Measurements from ENCODE around the gene MACROH2A2. TPM values are rescaled to one million over a fixed set of nuclear protein-coding genes. Genes with fewer than 3 reads are reported as not detected.

Gene MACROH2A2
- total and polyA plus RNA-seq, 10 of the 15 experiments (the other 5 are each of a cell fraction or from before 2014, with no cell fraction given): 0.14 to 0.24 TPM; not detected in 8

- Histone ChIP-seq H3K9ac (ENCODE audit: control insufficient read depth, insufficient read depth, low read length) (no peak overlapping the region), H3K4me1 (ENCODE audit: control insufficient read depth, insufficient read depth, low read length) (no peaks in the 10 kb centered on the region), H3K79me2 (ENCODE audit: control insufficient read depth, insufficient read depth, low read length) (no peaks in the 10 kb centered on the region), H3K36me3 (ENCODE audit: control insufficient read depth in 2 of 2, insufficient read depth in 2 of 2, low read length in 1 of 2) (no peaks in the 10 kb centered on the region), H3K4me2 (ENCODE audit: control insufficient read depth, insufficient read depth) (no peak overlapping the region), H3K4me3 (no peak overlapping the region), H3K9me3 (replicated peaks; ENCODE audit: control insufficient read depth, insufficient read depth, low read length) (no peaks in the 10 kb centered on the region), H3K27ac (ENCODE audit: control insufficient read depth, insufficient read depth) (no peak overlapping the region), H3K27me3 (replicated peaks in 1 of 2; ENCODE audit: control insufficient read depth in 2 of 2, insufficient read depth in 2 of 2, low read length in 1 of 2) (no peaks in the 10 kb centered on the region; a peak in 2 of 4 replicates), H4K20me1 (ENCODE audit: control insufficient read depth, insufficient read depth) (no peaks in the 10 kb centered on the region), H2AFZ (ENCODE audit: control insufficient read depth, low read depth, low read length) (no peak overlapping the region)
- CTCF ChIA-PET: interaction anchor here (1.0 to 1.9 kb wide), 2 partner anchors 37 to 68 kb away, joined by 3 to 9 read pairs; partner anchors contain the start of gene TYSND1
- FAIRE-seq: no peak
- intact Hi-C loops (cut with micrococcal nuclease; ENCODE audit: unreplicated experiment): no loop called here
- POLR2A ChIA-PET: no interaction called here
- in situ Hi-C loops (cut with MboI): no loop called here
- SMC1A ChIA-PET (ENCODE audit: uncharacterized antibody, unreplicated experiment): interaction anchor here (1.0 kb wide), 1 partner anchor 11 kb away, joined by 3 read pairs; no protein-coding TSS in a partner anchor
- no peak for TF ChIP-seq ATF3 (IDR thresholded peaks at IDR 0.05; ENCODE audit: borderline replicate concordance, extremely low read depth, low read depth, low read length)
- TF ChIP-seq IKZF2 (IDR thresholded peaks at IDR 0.05): no peak
- no peak for TF ChIP-seq RELB (IDR thresholded peaks at IDR 0.05; ENCODE audit: low read depth)
- no peak for TF ChIP-seq ZBTB40 (IDR thresholded peaks at IDR 0.05; ENCODE audit: borderline replicate concordance)
- no peak for TF ChIP-seq EED (IDR thresholded peaks at IDR 0.05; ENCODE audit: low read depth)
- TF ChIP-seq SREBF1 (IDR thresholded peaks at IDR 0.05; ENCODE audit: low read length): no peak
- no peak for TF ChIP-seq ZNF687 (IDR thresholded peaks at IDR 0.05)
- TF ChIP-seq CHD2 (IDR thresholded peaks at IDR 0.05; ENCODE audit: borderline replicate concordance, low read depth, low read length): no peak
- BruUV-seq (replicated peaks): no TSS peak
- no peak for ATAC-seq
- 17% methylated on average over 5 of the region's 5 CpGs for WGBS (ENCODE audit: insufficient coverage, insufficient replicate concordance, low lambda C conversion rate, missing lambda C conversion rate)
- DNase-seq (ENCODE audit: low read depth, low spot score): no peak
- RAD21 ChIA-PET (ENCODE audit: unreplicated experiment): no interaction called here
These were observed 25.7 kb downstream of the MACROH2A2 start for GRCh38 chr10:70078329-70078728.

All from GM12878 (cell line).